Neural crest cell (in vitro differentiated cells): ENCODE data around the gene ARHGAP23. TPM values are rescaled to one million over a fixed set of nuclear protein-coding genes. Genes with fewer than 3 reads are reported as not detected.
A peak's percentile ranks its signal among the peaks of the same experiment; 100 is the strongest.

ENCODE experiments used
- DNase-seq: peaks from one replicate; pipeline ENCODE4 v3.0.0; 2021; ENCODE audit warnings: low read depth, mixed read lengths, low spot score
- H3K27ac Mint-ChIP-seq: one replicate; pipeline ENCODE4 v1.8.0; 2021; ENCODE audit warnings: mild to moderate bottlenecking, mixed read lengths; ENCODE audit not compliant: unreplicated experiment
- H3K27me3 Mint-ChIP-seq: 2 replicates; pipeline ENCODE4 v1.8.0; 2021; ENCODE audit warnings: low read depth, mild to moderate bottlenecking, mixed read lengths
- H3K36me3 Mint-ChIP-seq: 2 replicates; pipeline ENCODE4 v1.8.0; 2021; ENCODE audit warnings: low read depth, mild to moderate bottlenecking, mixed read lengths
- H3K4me1 Mint-ChIP-seq: 2 replicates; pipeline ENCODE4 v1.8.0; 2021; ENCODE audit warnings: mixed read lengths
- H3K4me3 Mint-ChIP-seq: one replicate; pipeline ENCODE4 v1.8.0; 2021; ENCODE audit warnings: mild to moderate bottlenecking, mixed read lengths
- H3K9me3 Mint-ChIP-seq: 2 replicates; pipeline ENCODE4 v1.8.0; 2021; ENCODE audit warnings: mixed read lengths
- CTCF ChIP-seq: fragments of 200-600 bp; sonication (generic); conservative IDR thresholded peaks from 2 replicates; pipeline ENCODE4 v1.5.0; 2021; ENCODE audit warnings: antibody characterized with exemption, mild to moderate bottlenecking
- total RNA-seq: library from RNA; stranded (reverse); gene quantifications from 2 replicates; pipeline ENCODE4 v1.2.1, GENCODE V29; 2021

The ARHGAP23 gene
- total RNA-seq, 1 donor from 2014 or later: 30.0 TPM

DNA sequence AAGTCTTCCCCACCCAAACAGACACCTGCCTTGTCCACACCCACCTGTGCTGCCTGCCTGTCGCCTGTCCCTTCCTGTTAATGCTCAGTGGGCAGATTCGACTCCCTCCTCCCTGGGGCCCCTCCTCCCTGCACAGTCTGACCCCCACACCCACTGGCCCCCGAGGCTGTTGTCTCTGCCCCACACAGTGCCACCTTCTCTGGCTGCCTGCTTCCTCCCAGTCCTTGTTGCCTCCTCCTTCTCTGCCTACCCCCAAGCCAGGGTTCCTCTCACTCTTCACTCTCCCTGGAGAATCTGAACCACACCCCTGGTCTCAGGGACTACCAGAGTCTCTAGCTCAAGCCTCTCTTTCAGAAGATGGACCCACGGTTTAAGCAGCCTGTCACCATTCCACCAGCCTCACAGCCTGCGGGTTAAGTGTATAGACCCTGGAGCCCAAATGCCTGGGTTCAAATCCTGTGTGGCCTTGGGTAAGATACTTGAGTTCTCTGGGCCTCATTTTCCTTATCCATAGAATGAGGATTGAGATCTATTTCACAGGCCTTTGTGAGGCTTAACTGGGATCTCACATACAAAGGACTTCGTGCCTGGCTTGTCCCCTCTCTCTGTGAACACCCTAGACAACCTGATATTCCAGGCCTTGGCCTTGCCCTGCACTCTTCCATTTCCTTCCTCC is 3.8 kb upstream of the ARHGAP23 start:
- no peak for TF ChIP-seq CTCF
- Mint-ChIP-seq H3K4me1 (peaks cover 37% of the 10 kb centered on the region), H3K9me3 (no peaks in the 10 kb centered on the region), H3K36me3 (no peaks in the 10 kb centered on the region), H3K4me3 (peak overlapping the region; percentile 64), H3K27me3 (peaks cover 64% of the 10 kb centered on the region), H3K27ac (peak overlapping the region; percentile 45)
- no peak for DNase-seq

DNA sequence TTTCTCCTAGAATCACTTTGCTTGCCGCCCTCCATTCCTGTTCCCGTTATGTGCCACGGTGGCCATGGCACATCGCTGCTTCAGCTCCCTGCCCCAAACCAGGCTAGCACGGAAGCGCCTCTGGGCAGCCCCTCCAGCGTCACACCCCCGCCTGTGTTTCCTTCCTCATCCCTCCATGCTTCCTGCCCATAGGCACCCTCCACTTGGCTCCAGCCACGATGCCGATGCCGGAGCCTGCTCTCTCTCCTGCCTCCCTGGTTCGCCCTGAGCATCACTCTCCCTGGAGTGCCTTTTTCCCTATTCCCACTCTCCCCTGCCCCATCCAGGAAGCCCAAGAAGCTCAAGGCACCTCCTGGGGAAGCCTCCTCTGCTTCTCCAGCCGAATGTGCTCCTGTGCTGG is 3.2 kb upstream of the ARHGAP23 start:
- Mint-ChIP-seq H3K4me3 (peak overlapping the region; percentile 64), H3K9me3 (no peaks in the 10 kb centered on the region), H3K27ac (peak overlapping the region; percentile 45), H3K27me3 (peaks cover 63% of the 10 kb centered on the region), H3K4me1 (peaks cover 43% of the 10 kb centered on the region), H3K36me3 (no peaks in the 10 kb centered on the region)
- TF ChIP-seq CTCF: no peak
- DNase-seq: no peak

DNA sequence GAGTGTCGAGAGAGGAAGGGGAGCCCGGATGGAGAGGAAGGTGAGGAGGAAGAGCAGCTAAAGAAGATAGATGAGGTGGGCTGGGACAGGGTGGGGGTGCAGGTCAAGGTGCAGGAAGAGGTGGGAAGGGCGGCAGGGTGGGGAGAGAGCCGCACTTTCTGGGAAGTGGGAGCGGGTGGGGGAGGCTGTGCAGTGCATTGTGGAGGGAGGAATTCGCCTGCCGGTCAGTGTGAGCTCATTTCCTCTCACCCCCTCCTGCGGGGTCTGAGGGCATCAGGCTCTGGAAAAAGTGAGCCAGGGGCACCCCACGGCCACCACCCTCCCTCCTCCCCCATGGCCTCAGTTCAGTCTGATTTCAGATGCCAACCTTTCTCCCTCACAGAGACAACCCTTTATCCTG is 2.5 kb upstream of the ARHGAP23 start:
- H3K4me1 Mint-ChIP-seq: peaks cover 49% of the 10 kb centered on the region
- no peaks in the 10 kb centered on the region for H3K9me3 Mint-ChIP-seq
- H3K27ac Mint-ChIP-seq: no peak overlapping the region
- TF ChIP-seq CTCF: no peak
- peaks cover 60% of the 10 kb centered on the region for H3K27me3 Mint-ChIP-seq
- DNase-seq: no peak
- no peaks in the 10 kb centered on the region for H3K36me3 Mint-ChIP-seq
- peak overlapping the region; percentile 66 for H3K4me3 Mint-ChIP-seq

- Mint-ChIP-seq H3K4me1 (peaks cover 55% of the 10 kb centered on the region), H3K4me3 (no peak overlapping the region), H3K27me3 (peaks cover 57% of the 10 kb centered on the region), H3K9me3 (no peaks in the 10 kb centered on the region), H3K36me3 (no peaks in the 10 kb centered on the region), H3K27ac (no peak overlapping the region)
- DNase-seq: no peak
- TF ChIP-seq CTCF: no peak
Measured at GRCh38 chr17:38426441-38426840, 1.8 kb upstream of the ARHGAP23 start.

DNA sequence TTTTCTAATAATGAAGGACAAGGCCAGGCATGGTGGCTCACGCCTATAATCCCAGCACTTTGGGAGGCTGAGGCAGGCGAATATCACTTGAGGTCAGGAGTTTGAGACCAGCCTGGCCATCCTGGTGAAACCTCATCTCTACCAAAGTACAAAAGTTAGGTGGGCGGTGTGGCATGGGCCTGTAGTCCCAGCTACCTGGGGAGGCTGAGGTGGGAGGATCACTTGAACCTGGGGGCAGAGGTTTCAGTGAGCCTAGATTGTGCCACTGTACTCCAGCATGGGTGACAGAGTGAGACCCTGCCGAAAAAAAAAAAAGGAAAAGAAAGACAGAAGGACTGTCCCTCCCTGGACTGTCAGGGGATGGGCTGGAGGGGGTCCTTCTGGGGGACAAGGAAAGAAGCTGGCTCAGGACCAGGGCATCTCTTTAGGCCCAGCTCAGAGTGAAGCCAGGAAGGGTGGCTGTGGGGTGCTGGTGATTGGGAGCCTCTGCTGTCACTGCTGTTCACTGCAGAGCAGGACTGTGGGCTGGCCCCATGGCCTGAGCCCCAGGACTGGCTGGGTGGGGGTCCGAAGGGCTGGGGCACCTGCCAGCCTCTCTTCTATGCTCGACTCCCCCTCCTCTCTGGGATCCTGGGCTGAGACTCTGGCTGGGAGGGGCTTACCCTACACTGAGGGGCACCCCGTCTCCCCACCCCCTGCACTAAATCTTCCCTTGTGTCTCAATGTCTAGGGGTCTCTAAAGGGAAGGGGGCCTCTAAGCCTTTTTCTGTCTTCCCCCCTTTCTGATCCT is 909 bp upstream of the ARHGAP23 start:
- Mint-ChIP-seq H3K36me3 (no peaks in the 10 kb centered on the region), H3K4me1 (peaks cover 51% of the 10 kb centered on the region), H3K9me3 (no peaks in the 10 kb centered on the region), H3K27me3 (peaks cover 48% of the 10 kb centered on the region), H3K27ac (peak overlapping the region; percentile 45), H3K4me3 (peak overlapping the region; percentile 79)
- no peak for TF ChIP-seq CTCF
- DNase-seq: no peak
